Middle frontal gyrus (tissue), 1 donor: ENCODE data around the gene SNX19.
A peak's percentile ranks its signal among the peaks of the same experiment; 100 is the strongest.

Experiments used
- DNase-seq: peaks from one replicate; pipeline ENCODE4 v3.0.0-alpha.2; 2015; ENCODE audit warnings: low spot score; ENCODE audit errors: extremely low spot score

SNX19 gene

DNA sequence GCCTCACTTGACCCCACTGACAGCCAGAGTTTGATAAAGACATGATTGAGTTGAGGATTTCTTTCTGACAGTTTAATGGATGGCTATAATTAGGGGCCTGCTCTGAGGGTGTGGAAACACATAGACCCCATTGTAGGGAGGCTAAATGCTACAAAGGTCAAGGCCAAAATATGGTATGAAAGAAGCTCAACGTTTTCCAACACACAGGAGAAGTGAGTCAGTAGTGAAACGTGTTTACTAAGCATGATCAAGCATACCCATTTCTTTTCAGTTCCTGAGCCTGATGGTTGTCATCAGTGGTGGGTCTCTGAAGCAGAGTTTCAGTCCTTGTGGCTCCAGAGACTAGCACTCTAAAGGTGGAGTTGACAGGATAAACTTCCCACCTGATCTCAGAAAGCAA is 69.7 kb downstream of the SNX19 start:
- no peak for DNase-seq

DNA sequence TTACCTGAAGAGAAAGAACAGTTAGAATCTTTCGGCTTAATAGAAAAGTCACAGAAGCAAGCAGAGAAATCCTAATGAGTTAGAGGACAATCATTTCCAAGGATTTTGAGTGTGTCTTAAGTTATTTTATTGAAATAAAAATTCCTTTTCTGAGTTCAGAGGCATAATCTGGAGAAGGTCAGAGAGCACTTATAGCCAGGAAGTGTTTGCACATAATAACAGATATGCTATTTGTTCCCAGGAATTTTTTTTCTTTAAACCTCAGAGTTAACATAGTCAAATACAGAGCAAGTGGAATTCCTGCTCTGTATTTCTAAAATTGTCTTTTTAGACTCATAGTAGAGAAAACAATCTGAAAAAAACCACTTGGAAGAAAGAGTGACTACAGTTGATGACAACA is 74.3 kb downstream of the SNX19 start:
- DNase-seq = no peak

DNA sequence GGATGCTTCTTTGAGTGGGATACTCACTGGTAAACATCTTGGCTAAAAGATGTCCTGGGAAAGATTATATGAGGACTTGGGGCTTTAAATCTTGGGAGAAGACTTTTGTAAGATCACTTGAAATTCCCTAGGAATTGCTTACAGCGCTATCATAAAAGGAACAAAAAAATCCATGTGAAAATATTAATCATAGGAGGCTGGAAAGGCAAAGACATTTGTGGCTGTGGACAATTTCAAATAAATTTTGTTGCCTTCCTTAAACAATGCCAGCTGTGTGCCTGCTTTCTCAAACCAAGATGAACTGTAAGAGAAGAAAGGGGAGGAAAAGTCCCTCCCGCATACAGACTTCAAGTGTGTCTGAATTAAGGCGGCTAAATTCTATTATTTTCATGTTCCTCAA is 75.6 kb downstream of the SNX19 start:
- no peak for DNase-seq

DNA sequence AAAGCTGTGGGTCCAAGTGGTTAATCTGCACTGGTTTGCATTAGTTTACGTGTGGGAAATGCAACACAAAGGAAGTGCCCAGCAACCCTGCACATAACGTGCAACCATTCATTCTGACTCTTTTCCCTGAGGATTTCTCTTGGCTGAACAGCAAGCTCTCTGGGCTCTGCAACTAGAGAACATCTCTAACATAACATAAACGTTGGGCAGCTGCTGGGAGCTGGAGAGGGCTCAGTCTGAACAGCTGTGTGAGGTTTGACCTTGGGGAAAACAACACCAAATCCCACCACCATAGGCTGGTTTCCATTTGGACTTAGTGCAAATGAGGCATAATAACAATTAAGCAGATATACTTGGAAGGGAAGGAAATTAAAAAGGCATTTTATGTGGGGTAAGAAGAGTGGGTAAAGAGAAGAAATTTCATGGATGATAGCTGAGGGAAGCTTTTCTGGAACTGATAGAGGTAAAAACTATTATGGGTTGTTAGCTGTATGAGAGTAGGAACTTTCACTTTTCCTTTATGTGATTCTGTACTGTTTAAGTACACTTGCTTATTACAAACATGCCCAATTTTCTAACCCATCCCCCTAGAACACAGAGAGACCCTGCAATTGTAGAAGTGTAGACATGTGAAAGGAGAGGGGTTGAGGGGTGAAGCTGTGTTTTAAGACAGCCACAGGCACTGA is 76.2 kb downstream of the SNX19 start:
- DNase-seq = no peak

DNA sequence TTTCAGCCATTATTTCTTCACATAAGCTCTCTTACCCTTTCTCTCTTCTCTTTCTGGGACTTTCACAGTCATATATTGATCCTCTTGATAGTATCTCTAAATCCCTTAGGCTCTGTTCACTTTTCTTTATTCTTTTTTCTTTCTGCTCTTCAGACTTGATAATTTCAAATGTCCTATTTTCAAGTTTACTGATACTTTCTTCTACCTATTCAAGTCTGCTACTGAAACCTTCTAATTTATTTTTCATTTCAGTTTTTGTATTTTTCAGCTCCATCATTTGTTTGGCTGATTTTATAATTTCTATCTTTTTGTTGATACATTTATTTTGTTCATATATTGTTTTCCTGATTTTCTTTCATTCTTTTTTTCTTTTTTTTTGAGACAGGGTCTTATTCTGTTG is 79.1 kb downstream of the SNX19 start:
- no peak for DNase-seq

DNA sequence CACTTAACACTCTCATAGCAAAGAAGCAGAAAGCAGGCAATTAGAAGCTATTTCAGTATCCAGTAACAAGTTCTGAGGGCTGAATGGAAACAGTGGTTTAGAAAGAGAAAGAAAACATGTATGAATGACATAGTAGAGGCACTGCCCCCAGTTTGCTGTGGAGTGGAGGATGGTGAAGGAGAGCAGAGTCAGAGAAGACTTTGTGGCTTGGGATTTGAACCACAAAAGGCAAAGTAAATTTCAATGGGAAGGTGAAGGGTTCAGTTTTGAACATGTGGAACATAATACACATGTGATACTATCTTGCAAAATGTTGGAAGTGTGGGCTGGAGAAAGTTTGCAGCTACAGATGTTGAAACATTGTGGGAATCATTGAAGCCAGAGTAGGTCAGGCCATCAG is 81.4 kb downstream of the SNX19 start:
- DNase-seq = no peak

DNA sequence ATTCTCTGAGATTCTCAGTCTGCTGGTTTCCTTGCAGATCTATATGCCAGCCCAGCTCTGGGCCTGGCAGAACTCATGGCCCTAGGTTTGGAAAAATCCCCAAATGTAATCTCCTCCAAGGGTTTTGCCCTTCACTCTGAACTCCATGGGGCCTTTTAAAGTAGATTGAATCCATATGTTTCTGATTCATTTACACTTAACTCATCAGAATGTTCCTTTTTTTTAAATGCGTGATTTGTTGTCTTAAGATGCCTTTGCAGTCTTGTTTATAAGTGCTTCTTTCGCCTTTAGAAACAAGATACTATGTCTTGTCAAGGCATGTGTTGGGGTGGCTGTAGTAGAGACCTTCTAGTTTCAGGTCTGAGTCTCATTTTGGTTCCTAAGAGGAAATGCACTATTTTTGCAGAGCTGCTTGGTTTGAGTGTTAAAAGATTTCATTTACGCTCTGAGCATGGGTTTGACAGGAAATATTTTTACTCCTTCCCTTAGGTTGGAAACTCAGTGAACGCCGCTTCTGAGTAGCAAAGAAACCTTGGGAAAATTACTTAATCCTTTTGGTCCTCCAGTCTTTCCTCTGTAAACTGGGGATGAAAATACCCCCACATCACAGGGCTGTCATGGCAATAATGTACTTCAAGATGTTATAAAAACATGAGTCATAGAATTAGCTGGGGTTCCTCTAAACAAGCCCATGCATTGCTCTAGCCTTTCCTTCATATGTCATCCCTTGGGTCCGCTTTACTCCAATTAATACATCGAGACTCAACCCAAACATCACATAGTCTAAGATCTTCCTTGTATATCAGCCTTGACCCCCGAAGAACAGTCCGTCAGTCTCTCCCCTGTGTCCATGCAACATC is 83.5 kb downstream of the SNX19 start:
- no peak for DNase-seq

DNA sequence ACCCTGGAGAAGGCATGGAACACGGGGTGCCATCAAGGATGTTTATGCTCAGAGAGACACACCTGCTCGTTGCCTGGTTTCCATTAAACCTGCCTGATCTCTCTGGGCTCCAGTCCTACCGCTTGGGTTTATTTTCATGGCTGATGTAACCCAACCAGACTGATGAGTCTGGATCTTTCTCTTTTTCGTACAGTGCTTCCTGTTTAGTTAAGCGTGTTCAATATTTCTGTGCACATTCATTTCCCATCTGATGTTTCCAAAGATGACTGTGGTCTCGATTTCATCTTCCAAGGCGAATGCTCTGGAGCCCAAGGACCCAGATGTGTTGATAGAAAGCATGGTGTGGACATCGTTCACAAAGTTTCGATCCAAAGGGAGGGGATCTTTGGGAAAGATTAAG is 84.3 kb downstream of the SNX19 start:
- no peak for DNase-seq

DNA sequence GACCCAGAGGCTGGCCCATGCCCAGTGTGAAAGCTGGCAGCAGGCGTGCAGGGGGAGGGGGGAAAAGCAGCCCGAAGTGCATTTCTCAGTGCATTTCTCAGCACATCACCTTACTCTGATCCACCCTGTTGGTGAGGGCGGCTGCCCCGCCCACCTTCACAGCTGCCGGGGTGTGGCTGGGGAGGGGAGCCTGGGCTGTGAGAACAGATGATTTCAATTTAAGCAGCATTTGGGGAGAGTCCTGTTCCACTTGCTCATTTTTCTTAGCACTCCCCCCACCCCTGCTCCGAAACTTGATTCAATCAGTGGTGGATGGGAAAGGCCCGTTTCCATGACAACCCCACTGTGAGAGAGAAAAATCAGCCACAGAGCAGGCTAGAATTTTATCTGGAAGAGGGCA is 84.8 kb downstream of the SNX19 start:
- peak; percentile 5 for DNase-seq

DNA sequence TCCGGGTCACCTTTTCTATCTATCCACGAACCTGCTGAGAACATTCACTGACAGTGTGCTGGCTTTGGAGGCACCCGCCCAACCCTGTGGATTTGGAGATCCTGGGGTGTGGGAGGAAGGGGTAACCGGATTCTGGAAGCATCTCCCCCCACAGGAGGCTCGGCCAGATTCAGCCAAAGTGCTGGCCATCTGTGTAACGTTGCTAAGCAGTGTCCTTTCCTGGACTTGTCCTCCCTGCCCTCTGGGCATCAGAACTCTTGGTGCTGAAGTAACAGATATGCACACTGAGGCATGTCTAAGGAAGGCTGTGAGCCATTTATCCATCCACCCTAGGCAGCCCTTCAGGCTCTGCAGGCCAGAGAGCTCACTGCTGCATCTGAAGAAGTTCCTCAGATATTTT is 85.7 kb downstream of the SNX19 start:
- DNase-seq = no peak

DNA sequence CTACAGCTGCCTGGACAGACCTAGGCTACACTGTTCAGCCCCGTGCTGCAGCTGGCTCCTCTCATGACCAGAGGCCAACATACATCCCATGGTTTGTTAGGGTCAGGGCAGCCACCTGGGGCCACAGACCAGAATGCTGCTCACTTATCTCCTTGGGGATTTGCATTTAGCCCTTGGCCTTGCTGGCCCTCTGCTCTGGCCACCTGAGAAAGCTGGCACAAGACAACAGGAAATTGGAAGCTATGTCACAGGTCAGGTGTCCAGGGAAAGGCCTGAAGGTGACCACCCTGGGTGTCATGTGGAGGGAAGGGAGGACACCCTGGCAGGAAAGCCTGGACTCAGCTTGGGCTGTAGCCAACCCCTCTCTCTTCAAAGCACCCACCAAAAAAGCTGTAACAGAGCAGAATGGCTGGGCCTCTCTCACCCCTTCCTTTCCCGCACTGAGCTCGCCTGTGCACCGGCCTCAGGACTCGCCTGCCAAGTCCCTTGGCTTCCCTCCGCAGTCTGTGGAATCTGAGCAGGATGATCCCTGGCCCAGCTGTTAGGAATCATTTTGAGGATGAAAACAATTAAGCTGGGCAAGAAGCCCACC is 86.3 kb downstream of the SNX19 start:
- DNase-seq = no peak

DNA sequence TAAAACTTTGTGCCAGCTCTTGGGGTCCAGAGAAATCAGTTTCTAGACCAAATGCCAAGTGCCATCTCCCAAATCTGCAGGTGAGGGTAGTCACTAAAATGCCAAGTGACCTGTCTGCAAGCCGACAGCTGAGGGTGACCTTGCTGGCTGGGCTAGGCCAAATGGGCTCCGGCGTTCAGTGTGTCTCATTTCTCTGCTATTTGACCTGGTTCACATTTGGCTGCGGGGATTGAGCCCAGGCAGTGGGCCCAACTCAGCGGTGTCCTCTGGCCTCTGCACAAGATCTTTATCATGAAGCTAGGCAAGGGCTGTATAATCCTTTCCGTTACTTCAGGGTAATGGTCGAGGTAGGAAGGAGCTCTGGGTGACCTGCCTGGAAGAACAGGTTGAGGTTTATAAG is 87.5 kb downstream of the SNX19 start:
- no peak for DNase-seq

DNA sequence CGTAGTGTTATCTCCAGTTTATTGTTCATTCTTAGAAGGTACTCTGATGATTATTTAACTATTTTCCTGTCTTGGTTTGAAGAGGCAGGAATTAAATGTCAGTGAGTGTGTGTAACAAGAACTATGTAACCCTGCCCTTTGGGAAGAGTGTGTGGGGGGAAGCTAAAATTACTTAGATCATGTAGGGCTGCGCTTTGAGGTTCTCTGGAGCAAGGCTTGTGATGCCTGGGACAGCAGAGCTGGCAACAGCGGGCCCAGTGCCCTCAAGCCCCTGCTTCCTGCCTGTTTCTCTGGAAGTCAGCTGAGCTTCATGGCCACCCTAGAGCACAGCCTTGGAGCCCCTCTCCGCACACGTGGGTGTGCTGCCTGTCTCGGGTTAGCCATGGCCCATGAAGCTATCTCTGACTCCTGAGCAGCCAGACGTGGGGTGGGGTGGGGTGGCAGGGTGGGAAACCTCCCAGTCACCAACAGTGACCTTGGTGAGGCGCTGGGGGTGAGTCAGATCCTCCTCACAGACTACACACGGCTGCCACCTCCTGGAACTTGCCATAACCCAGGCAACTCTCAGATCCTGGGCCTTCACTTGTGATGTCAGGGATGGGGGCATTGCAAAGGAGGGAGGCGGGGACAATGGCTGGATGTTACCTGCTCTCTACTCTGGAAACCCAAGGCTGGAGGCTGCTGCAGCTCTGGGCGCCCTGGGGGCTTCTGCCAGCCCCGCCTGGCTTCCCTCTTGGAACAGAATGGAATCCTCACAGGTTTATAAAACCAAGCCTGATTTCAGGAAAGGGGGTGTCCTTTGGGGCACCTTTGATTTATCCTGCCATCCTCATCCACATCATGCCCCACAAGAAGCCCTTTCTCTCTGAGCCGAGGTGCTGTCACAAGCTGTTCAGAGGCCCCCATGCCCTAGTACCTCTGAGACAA is 88.6 kb downstream of the SNX19 start:
- DNase-seq = no peak

DNA sequence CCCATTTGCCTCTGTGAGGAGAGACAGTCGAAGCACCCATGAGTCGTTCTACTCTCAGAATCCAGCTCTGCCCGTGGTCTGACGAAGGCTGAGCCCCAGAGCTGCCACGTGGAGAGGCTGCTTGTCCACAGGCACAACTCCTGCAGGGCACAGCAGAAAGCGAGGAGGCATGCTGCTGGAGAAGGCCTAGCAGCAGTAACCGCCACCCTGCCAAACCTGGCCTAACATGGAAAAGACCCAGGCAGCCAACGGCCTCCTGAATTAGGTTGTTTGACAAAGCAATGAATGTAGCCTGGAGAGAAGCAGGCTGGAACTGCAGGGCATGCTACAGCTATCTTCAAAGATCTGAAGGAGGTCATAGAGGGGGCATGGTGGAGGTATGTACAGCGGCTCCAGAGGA is 89.7 kb downstream of the SNX19 start:
- no peak for DNase-seq

DNA sequence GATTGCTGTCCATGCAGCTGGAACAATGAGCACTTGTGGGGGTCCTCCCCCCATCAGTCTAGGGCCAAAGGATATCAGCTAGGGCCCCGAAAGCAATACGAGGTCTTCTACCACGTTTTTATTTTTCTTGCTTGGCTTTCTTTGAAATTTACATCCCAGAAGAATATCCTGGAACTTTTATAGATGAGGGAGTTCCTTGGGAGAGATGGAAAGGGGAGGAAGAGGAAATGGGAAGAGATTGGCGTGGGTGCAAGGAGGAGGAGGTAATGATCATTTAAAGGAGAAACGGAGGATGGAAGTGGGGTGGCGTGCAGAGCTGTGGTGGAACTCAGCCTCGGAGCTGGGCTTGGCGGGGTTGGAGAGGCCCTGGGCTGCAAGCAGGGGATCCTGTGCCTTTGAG is 90.3 kb downstream of the SNX19 start:
- DNase-seq = no peak

DNA sequence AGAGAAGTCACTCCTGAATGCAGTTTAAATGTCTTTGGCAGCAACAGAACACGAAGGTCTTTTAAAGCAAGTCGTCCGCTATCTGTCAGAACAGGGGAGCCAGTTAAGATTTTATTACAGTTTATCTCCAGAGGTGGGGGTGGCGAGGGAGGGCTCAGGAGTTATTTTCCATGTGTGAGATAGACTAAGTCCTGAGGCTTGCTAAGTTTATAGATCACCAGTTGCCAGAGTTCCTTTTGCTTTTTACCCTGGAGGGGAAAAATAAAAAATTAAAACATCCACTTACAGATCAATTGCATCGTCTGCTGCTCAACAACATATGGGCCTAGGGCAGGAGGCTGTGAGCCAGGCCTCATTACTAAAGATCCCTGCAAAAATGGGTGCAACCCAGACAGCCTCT is 90.7 kb downstream of the SNX19 start:
- DNase-seq = no peak
